ENCODE results near the gene EFCAB6. TPM values are rescaled to one million over a fixed set of nuclear protein-coding genes. Genes with fewer than 3 reads are reported as not detected.

EFCAB6 gene
- total RNA-seq, 1 experiment from 2014 or later, result 0.40 TPM

DNA sequence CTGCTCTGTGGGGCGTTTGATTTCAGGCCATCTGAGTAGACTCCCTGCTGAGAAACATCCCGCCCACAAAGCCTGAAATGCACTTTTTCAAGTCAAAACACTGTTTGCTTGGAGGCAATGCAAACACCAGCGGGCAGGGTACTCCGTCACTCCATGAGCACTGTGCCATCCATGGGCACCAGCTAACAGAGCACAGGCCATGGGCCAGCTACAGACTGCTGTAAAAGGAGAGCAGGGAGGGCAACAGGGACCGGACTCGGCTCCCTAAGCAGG is 16.6 kb upstream of the EFCAB6 start:
- Mint-ChIP-seq H3K36me3 (ENCODE audit: insufficient read depth, unreplicated experiment) (no peaks in the 10 kb centered on the region), H3K27ac (ENCODE audit: low read depth, unreplicated experiment) (no peak overlapping the region), H3K9me3 (ENCODE audit: unreplicated experiment) (no peaks in the 10 kb centered on the region), H3K4me1 (ENCODE audit: insufficient read depth, unreplicated experiment) (no peaks in the 10 kb centered on the region), H3K4me3 (ENCODE audit: unreplicated experiment) (no peak overlapping the region), H3K27me3 (ENCODE audit: insufficient read depth, unreplicated experiment) (peaks cover 41% of the 10 kb centered on the region)
- ChIA-PET POLR2A (interaction anchor here (0.5 to 0.6 kb wide), 2 partner anchors 391 to 962 kb away, joined by 3 read pairs; no protein-coding TSS in a partner anchor), CTCF (interaction anchor here (1.1 kb wide), 1 partner anchor 74 kb away, joined by 3 read pairs; no protein-coding TSS in a partner anchor)
- BruUV-seq (replicated peaks), result no TSS peak
- TF ChIP-seq, protein P1, sequence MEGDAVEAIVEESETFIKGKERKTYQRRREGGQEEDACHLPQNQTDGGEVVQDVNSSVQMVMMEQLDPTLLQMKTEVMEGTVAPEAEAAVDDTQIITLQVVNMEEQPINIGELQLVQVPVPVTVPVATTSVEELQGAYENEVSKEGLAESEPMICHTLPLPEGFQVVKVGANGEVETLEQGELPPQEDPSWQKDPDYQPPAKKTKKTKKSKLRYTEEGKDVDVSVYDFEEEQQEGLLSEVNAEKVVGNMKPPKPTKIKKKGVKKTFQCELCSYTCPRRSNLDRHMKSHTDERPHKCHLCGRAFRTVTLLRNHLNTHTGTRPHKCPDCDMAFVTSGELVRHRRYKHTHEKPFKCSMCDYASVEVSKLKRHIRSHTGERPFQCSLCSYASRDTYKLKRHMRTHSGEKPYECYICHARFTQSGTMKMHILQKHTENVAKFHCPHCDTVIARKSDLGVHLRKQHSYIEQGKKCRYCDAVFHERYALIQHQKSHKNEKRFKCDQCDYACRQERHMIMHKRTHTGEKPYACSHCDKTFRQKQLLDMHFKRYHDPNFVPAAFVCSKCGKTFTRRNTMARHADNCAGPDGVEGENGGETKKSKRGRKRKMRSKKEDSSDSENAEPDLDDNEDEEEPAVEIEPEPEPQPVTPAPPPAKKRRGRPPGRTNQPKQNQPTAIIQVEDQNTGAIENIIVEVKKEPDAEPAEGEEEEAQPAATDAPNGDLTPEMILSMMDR (IDR thresholded peaks at IDR 0.05; ENCODE audit: unreplicated experiment), result no peak
- intact Hi-C loops (cut with micrococcal nuclease), result loop anchor here (10.0 kb wide), 2 partner anchors 554 to 796 kb away; no protein-coding TSS in a partner anchor
- DNase-seq (ENCODE audit: unreplicated experiment), result no peak

DNA sequence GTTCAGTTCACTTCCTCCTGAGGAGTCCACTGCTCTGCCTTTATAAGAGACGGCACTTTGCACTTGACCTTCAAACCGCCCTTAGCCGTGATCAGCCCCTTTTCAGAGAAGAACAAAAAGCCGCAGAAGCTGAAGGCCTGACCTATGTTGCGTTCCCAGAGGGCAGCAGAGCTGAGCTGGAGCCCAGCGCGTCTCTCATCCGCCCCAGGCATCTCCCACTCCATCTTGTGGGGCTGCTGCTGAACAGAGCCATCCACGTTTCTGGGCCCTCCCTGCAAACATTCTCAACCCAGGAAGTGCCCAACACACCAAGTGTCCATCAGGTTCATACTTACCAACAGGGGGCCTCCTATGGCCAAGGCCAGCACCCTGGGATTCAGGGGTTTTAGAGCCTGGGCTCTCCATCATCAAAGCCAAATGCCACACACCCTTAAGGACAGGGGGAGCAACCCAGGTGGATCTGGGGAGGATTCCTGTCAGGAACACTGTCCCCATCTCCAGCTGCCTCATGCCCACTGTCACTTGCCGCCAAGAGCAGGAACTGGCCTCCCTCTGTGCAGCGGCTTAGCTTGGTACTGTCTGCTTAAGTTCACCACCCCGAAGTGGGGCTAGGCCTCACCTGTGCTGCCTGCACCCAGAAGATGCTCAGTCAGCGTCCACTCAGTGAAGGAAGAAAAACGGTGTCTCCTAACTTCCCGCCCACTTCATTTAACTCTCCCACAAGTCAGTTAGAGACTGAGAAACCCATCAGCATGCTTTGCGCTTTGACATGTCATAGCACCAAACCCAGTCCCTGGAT is 16.0 kb upstream of the EFCAB6 start:
- peaks cover 46% of the 10 kb centered on the region for H3K27me3 Mint-ChIP-seq (ENCODE audit: insufficient read depth, unreplicated experiment)
- POLR2A ChIA-PET, result interaction anchor here (0.5 to 0.6 kb wide), 3 partner anchors 391 to 963 kb away, joined by 3 to 5 read pairs (median 3); no protein-coding TSS in a partner anchor
- H3K4me1 Mint-ChIP-seq (ENCODE audit: insufficient read depth, unreplicated experiment), result no peaks in the 10 kb centered on the region
- no peak for DNase-seq (ENCODE audit: unreplicated experiment)
- no peaks in the 10 kb centered on the region for H3K36me3 Mint-ChIP-seq (ENCODE audit: insufficient read depth, unreplicated experiment)
- no peak overlapping the region for H3K4me3 Mint-ChIP-seq (ENCODE audit: unreplicated experiment)
- BruUV-seq (replicated peaks), result no TSS peak
- intact Hi-C loops (cut with micrococcal nuclease), result loop anchor here (10.0 kb wide), 2 partner anchors 553 to 797 kb away; no protein-coding TSS in a partner anchor
- no peaks in the 10 kb centered on the region for H3K9me3 Mint-ChIP-seq (ENCODE audit: unreplicated experiment)
- TF ChIP-seq, protein P1 (IDR thresholded peaks at IDR 0.05; ENCODE audit: unreplicated experiment), result no peak
- no peak overlapping the region for H3K27ac Mint-ChIP-seq (ENCODE audit: low read depth, unreplicated experiment)
- CTCF ChIA-PET, result interaction anchor here (1.4 to 2.2 kb wide), 3 partner anchors 19 to 442 kb away, joined by 4 to 9 read pairs (median 7); no protein-coding TSS in a partner anchor

DNA sequence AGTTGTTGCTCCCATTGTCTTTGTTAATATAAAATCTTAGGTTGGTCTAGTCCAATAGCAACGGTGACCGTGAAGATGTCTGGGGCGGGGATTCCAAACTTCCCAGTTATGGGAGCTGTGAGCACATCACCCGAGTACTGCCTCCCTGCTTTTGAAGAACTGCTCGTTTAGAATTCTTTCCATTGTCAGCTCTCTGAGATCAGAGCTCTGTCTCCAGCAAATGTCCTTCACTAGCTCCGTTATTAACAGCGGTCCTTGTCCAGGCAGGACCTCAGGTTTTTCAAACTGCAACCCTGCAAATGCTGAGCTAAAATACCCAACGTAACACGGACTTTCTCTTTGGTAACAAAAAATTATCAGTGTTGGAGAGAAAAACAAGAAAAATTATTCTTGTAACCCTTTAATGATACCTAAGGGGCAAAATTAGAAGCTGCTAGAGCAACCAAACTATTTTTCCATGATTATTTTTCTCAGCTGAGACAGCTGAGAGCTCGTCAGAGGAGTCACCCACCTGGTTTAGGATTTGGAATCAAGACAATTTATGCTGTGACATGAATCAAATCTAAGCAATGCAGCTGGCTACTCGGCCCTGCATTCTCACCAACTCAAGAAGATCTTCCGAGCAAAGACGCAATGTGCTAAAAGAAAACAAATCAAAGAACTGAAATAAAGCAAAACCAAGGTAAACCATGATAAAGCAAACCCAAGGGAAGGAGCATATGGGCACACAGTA is 15.1 kb upstream of the EFCAB6 start:
- Mint-ChIP-seq H3K27me3 (ENCODE audit: insufficient read depth, unreplicated experiment) (peaks cover 56% of the 10 kb centered on the region), H3K4me1 (ENCODE audit: insufficient read depth, unreplicated experiment) (no peaks in the 10 kb centered on the region), H3K9me3 (ENCODE audit: unreplicated experiment) (no peaks in the 10 kb centered on the region), H3K27ac (ENCODE audit: low read depth, unreplicated experiment) (no peak overlapping the region), H3K4me3 (ENCODE audit: unreplicated experiment) (no peak overlapping the region), H3K36me3 (ENCODE audit: insufficient read depth, unreplicated experiment) (no peaks in the 10 kb centered on the region)
- ChIA-PET CTCF (interaction anchor here (0.6 to 2.2 kb wide), 23 partner anchors 15 to 555 kb away, joined by 3 to 13 read pairs (median 4); no protein-coding TSS in a partner anchor), POLR2A (interaction anchor here (0.6 to 1.2 kb wide), 3 partner anchors 38 to 423 kb away, joined by 3 to 4 read pairs (median 3); no protein-coding TSS in a partner anchor)
- TF ChIP-seq, protein P1 (IDR thresholded peaks at IDR 0.05; ENCODE audit: unreplicated experiment), result no peak
- no peak for DNase-seq (ENCODE audit: unreplicated experiment)
- no TSS peak for BruUV-seq (replicated peaks)
- intact Hi-C loops (cut with micrococcal nuclease), result loop anchor here (10.0 kb wide), 2 partner anchors 552 to 798 kb away; no protein-coding TSS in a partner anchor

Data from MCF 10A (cell line).